ENCODE data around the gene ZNF180. TPM values are rescaled to one million over a fixed set of nuclear protein-coding genes. Genes with fewer than 3 reads are reported as not detected.

Gene ZNF180
- total RNA-seq, 1 experiment from 2014 or later, result 10.4 TPM

DNA sequence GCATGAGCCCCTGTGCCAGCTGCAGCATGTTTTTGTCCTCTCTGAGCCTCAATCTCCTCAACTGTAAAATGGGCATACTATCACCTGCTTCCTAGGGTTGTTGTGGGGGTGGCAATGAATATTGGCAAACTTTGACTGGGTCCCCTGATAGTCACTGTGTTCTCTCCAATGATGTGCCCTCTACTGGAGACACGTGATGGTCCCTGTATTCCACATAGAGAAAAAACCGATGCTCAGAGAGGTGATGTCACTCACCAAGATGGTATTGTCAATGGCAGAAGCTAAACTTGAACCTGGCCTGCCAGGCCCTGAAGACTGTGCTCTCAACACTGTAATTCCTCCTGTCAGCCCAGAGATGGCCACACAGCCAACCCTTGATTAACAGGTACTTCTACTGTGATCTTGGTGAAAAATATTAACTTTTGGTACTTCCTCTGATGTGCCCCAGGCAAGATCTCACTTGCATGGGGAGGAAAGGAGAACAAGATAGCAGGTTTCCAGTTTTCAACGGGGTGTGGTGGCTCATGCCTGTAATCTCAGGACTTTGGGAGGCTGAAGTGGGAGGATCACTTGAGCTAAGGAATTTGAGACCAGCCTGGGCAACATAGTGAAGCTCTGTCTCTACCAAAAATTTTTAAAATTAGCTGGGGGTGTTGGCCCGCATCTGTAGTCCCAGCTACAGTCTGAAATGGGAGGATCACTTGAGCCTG is 25.6 kb upstream of the ZNF180 start:
- intact Hi-C loops (cut with micrococcal nuclease; ENCODE audit: unreplicated experiment), result no loop called here
- Histone ChIP-seq H3K4me3 (ENCODE audit: low read depth, low read length, poor library complexity, severe bottlenecking) (no peak overlapping the region), H3K27ac (ENCODE audit: low read depth, low read length, poor library complexity, severe bottlenecking) (no peak overlapping the region), H3K9me3 (ENCODE audit: low read depth, low read length, poor library complexity, severe bottlenecking) (no peaks in the 10 kb centered on the region), H3K36me3 (ENCODE audit: insufficient read depth, low read length, poor library complexity, severe bottlenecking) (no peaks in the 10 kb centered on the region), H3K27me3 (replicated peaks; ENCODE audit: insufficient read depth, low read depth, low read length, poor library complexity) (no peaks in the 10 kb centered on the region), H3K4me1 (ENCODE audit: insufficient read depth, low read length, poor library complexity, severe bottlenecking) (no peaks in the 10 kb centered on the region)
- TF ChIP-seq EZH2 (IDR thresholded peaks at IDR 0.05; ENCODE audit: borderline replicate concordance, low read depth, low read length, poor library complexity, severe bottlenecking), result no peak
- TF ChIP-seq, protein P1, sequence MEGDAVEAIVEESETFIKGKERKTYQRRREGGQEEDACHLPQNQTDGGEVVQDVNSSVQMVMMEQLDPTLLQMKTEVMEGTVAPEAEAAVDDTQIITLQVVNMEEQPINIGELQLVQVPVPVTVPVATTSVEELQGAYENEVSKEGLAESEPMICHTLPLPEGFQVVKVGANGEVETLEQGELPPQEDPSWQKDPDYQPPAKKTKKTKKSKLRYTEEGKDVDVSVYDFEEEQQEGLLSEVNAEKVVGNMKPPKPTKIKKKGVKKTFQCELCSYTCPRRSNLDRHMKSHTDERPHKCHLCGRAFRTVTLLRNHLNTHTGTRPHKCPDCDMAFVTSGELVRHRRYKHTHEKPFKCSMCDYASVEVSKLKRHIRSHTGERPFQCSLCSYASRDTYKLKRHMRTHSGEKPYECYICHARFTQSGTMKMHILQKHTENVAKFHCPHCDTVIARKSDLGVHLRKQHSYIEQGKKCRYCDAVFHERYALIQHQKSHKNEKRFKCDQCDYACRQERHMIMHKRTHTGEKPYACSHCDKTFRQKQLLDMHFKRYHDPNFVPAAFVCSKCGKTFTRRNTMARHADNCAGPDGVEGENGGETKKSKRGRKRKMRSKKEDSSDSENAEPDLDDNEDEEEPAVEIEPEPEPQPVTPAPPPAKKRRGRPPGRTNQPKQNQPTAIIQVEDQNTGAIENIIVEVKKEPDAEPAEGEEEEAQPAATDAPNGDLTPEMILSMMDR (conservative IDR thresholded peaks at IDR 0.05; ENCODE audit: low read depth, low read length), result no peak
- DNase-seq (ENCODE audit: low spot score), result no peak
- no TSS peak for BruUV-seq (replicated peaks)
- POLR2A ChIA-PET (ENCODE audit: low non-redundant PET), result no interaction called here
- CTCF ChIA-PET, result no interaction called here

DNA sequence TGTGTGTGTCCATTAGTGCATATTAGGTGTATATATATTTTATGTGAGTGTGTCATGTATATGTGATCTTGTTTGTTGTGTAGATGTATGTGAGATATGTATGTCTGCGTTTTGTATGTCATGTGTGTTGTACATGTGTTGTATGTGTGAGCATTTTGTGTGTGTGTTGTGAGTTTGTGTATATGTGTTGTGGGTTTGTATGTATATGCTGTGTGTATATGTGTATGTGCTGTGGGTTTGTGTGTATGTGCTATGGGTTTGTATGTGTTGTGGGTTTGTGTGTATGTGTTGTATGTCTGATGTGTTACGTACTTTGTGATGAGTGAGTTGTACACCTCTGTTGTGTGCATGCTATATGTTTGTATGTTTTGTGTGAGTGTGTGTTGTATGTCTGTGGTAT is 21.0 kb upstream of the ZNF180 start:
- TF ChIP-seq, protein P1 (conservative IDR thresholded peaks at IDR 0.05; ENCODE audit: low read depth, low read length), result no peak
- no peak for TF ChIP-seq EZH2 (IDR thresholded peaks at IDR 0.05; ENCODE audit: borderline replicate concordance, low read depth, low read length, poor library complexity, severe bottlenecking)
- Histone ChIP-seq H3K27me3 (replicated peaks; ENCODE audit: insufficient read depth, low read depth, low read length, poor library complexity) (no peaks in the 10 kb centered on the region), H3K4me1 (ENCODE audit: insufficient read depth, low read length, poor library complexity, severe bottlenecking) (no peaks in the 10 kb centered on the region), H3K4me3 (ENCODE audit: low read depth, low read length, poor library complexity, severe bottlenecking) (no peak overlapping the region), H3K9me3 (ENCODE audit: low read depth, low read length, poor library complexity, severe bottlenecking) (no peaks in the 10 kb centered on the region), H3K36me3 (ENCODE audit: insufficient read depth, low read length, poor library complexity, severe bottlenecking) (no peaks in the 10 kb centered on the region), H3K27ac (ENCODE audit: low read depth, low read length, poor library complexity, severe bottlenecking) (no peak overlapping the region)
- ChIA-PET POLR2A (ENCODE audit: low non-redundant PET) (no interaction called here), CTCF (no interaction called here)
- BruUV-seq (replicated peaks), result no TSS peak
- no peak for DNase-seq (ENCODE audit: low spot score)
- intact Hi-C loops (cut with micrococcal nuclease; ENCODE audit: unreplicated experiment), result no loop called here

DNA sequence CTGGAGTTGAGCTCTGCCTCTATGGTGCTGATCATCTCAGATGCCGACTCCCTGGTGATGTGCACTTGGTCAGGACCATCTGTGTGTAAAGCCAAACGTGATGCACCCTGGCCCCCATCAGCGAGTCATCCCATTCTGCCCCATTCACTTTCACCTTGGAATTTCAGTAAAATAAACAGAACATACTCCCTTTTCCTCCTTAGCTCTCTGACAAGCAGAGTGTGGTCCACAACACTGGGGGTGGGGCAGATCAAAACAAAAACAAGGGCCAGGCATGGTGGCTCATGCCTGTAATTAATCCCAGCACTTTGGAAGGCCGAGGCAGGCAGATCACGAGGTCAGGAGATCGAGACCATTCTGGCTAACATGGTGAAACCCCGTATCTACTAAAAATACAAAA is 16.8 kb upstream of the ZNF180 start:
- H3K36me3 ChIP-seq (ENCODE audit: insufficient read depth, low read length, poor library complexity, severe bottlenecking), result no peaks in the 10 kb centered on the region
- H3K27ac ChIP-seq (ENCODE audit: low read depth, low read length, poor library complexity, severe bottlenecking), result peak overlapping the region; percentile 47
- no peaks in the 10 kb centered on the region for H3K4me1 ChIP-seq (ENCODE audit: insufficient read depth, low read length, poor library complexity, severe bottlenecking)
- ChIA-PET CTCF (no interaction called here), POLR2A (ENCODE audit: low non-redundant PET) (interaction anchor here (0.6 kb wide), 1 partner anchor 31 kb away, joined by 8 read pairs; no protein-coding TSS in a partner anchor)
- H3K9me3 ChIP-seq (ENCODE audit: low read depth, low read length, poor library complexity, severe bottlenecking), result no peaks in the 10 kb centered on the region
- intact Hi-C loops (cut with micrococcal nuclease; ENCODE audit: unreplicated experiment), result no loop called here
- no peak for DNase-seq (ENCODE audit: low spot score)
- no peak for TF ChIP-seq EZH2 (IDR thresholded peaks at IDR 0.05; ENCODE audit: borderline replicate concordance, low read depth, low read length, poor library complexity, severe bottlenecking)
- TF ChIP-seq, protein P1 (conservative IDR thresholded peaks at IDR 0.05; ENCODE audit: low read depth, low read length), result no peak
- no peak overlapping the region for H3K4me3 ChIP-seq (ENCODE audit: low read depth, low read length, poor library complexity, severe bottlenecking)
- H3K27me3 ChIP-seq (replicated peaks; ENCODE audit: insufficient read depth, low read depth, low read length, poor library complexity), result no peaks in the 10 kb centered on the region
- BruUV-seq (replicated peaks), result no TSS peak
